ENCODE measurements around the gene CHIA. TPM values are rescaled to one million over a fixed set of nuclear protein-coding genes. Genes with fewer than 3 reads are reported as not detected.

The CHIA gene
- total RNA-seq, 2 experiments from 2014 or later, result not detected

- Histone ChIP-seq H3K27ac (ENCODE audit: low read depth, low read length, poor library complexity, severe bottlenecking) (no peak overlapping the region), H2AFZ (ENCODE audit: low read length) (no peak overlapping the region), H3K9me2 (ENCODE audit: insufficient read depth, low read length) (no peaks in the 10 kb centered on the region), H4K20me1 (ENCODE audit: insufficient read depth, low read length) (no peaks in the 10 kb centered on the region), H3K9me3 (ENCODE audit: low read length) (no peaks in the 10 kb centered on the region), H3K79me2 (ENCODE audit: insufficient read depth, low read depth, low read length) (no peaks in the 10 kb centered on the region), H3K4me2 (ENCODE audit: low read length) (no peak overlapping the region), H3K4me3 (ENCODE audit: low read depth, low read length, poor library complexity, severe bottlenecking) (no peak overlapping the region), H3K4me1 (ENCODE audit: insufficient read depth, low read length, poor library complexity, severe bottlenecking) (no peaks in the 10 kb centered on the region), H3K36me3 (ENCODE audit: insufficient read depth, low read length) (no peaks in the 10 kb centered on the region)
- CTCF ChIA-PET (ENCODE audit: unreplicated experiment), result no interaction called here
- no peak for TF ChIP-seq EZH2phosphoT487 (IDR thresholded peaks at IDR 0.05; ENCODE audit: borderline replicate concordance, low read depth, low read length)
- TF ChIP-seq, protein P1, sequence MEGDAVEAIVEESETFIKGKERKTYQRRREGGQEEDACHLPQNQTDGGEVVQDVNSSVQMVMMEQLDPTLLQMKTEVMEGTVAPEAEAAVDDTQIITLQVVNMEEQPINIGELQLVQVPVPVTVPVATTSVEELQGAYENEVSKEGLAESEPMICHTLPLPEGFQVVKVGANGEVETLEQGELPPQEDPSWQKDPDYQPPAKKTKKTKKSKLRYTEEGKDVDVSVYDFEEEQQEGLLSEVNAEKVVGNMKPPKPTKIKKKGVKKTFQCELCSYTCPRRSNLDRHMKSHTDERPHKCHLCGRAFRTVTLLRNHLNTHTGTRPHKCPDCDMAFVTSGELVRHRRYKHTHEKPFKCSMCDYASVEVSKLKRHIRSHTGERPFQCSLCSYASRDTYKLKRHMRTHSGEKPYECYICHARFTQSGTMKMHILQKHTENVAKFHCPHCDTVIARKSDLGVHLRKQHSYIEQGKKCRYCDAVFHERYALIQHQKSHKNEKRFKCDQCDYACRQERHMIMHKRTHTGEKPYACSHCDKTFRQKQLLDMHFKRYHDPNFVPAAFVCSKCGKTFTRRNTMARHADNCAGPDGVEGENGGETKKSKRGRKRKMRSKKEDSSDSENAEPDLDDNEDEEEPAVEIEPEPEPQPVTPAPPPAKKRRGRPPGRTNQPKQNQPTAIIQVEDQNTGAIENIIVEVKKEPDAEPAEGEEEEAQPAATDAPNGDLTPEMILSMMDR (conservative IDR thresholded peaks at IDR 0.05; ENCODE audit: low read length), result no peak
- intact Hi-C loops (cut with micrococcal nuclease; ENCODE audit: unreplicated experiment), result no loop called here
- POLR2A ChIA-PET, result interaction anchor here (1.4 kb wide), 1 partner anchor 26 kb away, joined by 3 read pairs; no protein-coding TSS in a partner anchor
- no TSS peak for BruUV-seq (replicated peaks)
- DNase-seq (ENCODE audit: low spot score), result no peak
Measured at GRCh38 chr1:111274653-111275052, 16.0 kb upstream of the CHIA start.

DNA sequence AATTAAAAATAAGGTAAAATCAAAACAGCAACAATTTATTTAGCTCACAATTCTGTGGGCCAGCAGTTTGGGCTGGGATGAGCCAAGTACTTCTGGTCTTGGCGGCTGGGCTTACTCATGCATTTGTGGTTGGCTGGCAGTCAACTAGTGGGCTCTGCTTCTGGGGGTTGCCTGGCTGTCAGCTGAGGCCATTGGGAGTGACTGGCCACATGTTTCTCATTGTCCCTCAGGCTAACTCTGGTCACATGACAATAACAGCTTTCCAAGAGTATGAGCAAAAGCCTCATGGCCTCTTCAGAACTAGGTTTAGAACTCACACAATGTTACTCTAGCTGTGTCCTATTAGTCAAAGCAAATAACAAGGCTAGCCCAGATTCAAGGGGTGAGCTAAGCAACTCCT is 15.6 kb upstream of the CHIA start:
- Histone ChIP-seq H3K36me3 (ENCODE audit: insufficient read depth, low read length) (no peaks in the 10 kb centered on the region), H3K4me1 (ENCODE audit: insufficient read depth, low read length, poor library complexity, severe bottlenecking) (no peaks in the 10 kb centered on the region), H4K20me1 (ENCODE audit: insufficient read depth, low read length) (no peaks in the 10 kb centered on the region), H3K4me3 (ENCODE audit: low read depth, low read length, poor library complexity, severe bottlenecking) (no peak overlapping the region), H3K9me3 (ENCODE audit: low read length) (no peaks in the 10 kb centered on the region), H3K9me2 (ENCODE audit: insufficient read depth, low read length) (no peaks in the 10 kb centered on the region), H2AFZ (ENCODE audit: low read length) (no peak overlapping the region), H3K79me2 (ENCODE audit: insufficient read depth, low read depth, low read length) (no peaks in the 10 kb centered on the region), H3K27ac (ENCODE audit: low read depth, low read length, poor library complexity, severe bottlenecking) (no peak overlapping the region), H3K4me2 (ENCODE audit: low read length) (no peak overlapping the region)
- CTCF ChIA-PET (ENCODE audit: unreplicated experiment), result no interaction called here
- no peak for DNase-seq (ENCODE audit: low spot score)
- intact Hi-C loops (cut with micrococcal nuclease; ENCODE audit: unreplicated experiment), result no loop called here
- TF ChIP-seq, protein P1 (conservative IDR thresholded peaks at IDR 0.05; ENCODE audit: low read length), result no peak
- TF ChIP-seq EZH2phosphoT487 (IDR thresholded peaks at IDR 0.05; ENCODE audit: borderline replicate concordance, low read depth, low read length), result no peak
- no TSS peak for BruUV-seq (replicated peaks)
- POLR2A ChIA-PET, result interaction anchor here (1.4 kb wide), 1 partner anchor 26 kb away, joined by 3 read pairs; no protein-coding TSS in a partner anchor

GRCh38 chr1:111275780-111276433 is 14.7 kb upstream of the CHIA start:
- H3K9me2 ChIP-seq (ENCODE audit: insufficient read depth, low read length), result no peaks in the 10 kb centered on the region
- no peak overlapping the region for H3K4me3 ChIP-seq (ENCODE audit: low read depth, low read length, poor library complexity, severe bottlenecking)
- TF ChIP-seq EZH2phosphoT487 (IDR thresholded peaks at IDR 0.05; ENCODE audit: borderline replicate concordance, low read depth, low read length), result no peak
- TF ChIP-seq, protein P1 (conservative IDR thresholded peaks at IDR 0.05; ENCODE audit: low read length), result no peak
- no peaks in the 10 kb centered on the region for H4K20me1 ChIP-seq (ENCODE audit: insufficient read depth, low read length)
- CTCF ChIA-PET (ENCODE audit: unreplicated experiment), result no interaction called here
- POLR2A ChIA-PET, result interaction anchor here (0.5 kb wide), 1 partner anchor 45 kb away, joined by 3 read pairs; no protein-coding TSS in a partner anchor
- H3K27ac ChIP-seq (ENCODE audit: low read depth, low read length, poor library complexity, severe bottlenecking), result no peak overlapping the region
- H3K4me1 ChIP-seq (ENCODE audit: insufficient read depth, low read length, poor library complexity, severe bottlenecking), result no peaks in the 10 kb centered on the region
- H3K79me2 ChIP-seq (ENCODE audit: insufficient read depth, low read depth, low read length), result no peaks in the 10 kb centered on the region
- H3K4me2 ChIP-seq (ENCODE audit: low read length), result no peak overlapping the region
- BruUV-seq (replicated peaks), result no TSS peak
- no peak for DNase-seq (ENCODE audit: low spot score)
- H3K9me3 ChIP-seq (ENCODE audit: low read length), result no peaks in the 10 kb centered on the region
- intact Hi-C loops (cut with micrococcal nuclease; ENCODE audit: unreplicated experiment), result no loop called here
- H2AFZ ChIP-seq (ENCODE audit: low read length), result no peak overlapping the region
- H3K36me3 ChIP-seq (ENCODE audit: insufficient read depth, low read length), result no peaks in the 10 kb centered on the region
